NT2/D1 (cell line): ENCODE measurements around the gene AFAP1L1.

Experiments used
- SUZ12 ChIP-seq: IDR thresholded peaks from 2 replicates; pipeline ENCODE4 v1.6.1; 2011; ENCODE audit not compliant: insufficient read length, insufficient read depth; ENCODE audit errors: extremely low read depth
- YY1 ChIP-seq: IDR thresholded peaks from 2 replicates; pipeline ENCODE4 v1.6.1; 2011; ENCODE audit not compliant: insufficient read length, insufficient read depth
- ZNF274 ChIP-seq: IDR thresholded peaks from 2 replicates; pipeline ENCODE4 v1.6.1; 2011; ENCODE audit warnings: mild to moderate bottlenecking, low read depth, low read length

DNA sequence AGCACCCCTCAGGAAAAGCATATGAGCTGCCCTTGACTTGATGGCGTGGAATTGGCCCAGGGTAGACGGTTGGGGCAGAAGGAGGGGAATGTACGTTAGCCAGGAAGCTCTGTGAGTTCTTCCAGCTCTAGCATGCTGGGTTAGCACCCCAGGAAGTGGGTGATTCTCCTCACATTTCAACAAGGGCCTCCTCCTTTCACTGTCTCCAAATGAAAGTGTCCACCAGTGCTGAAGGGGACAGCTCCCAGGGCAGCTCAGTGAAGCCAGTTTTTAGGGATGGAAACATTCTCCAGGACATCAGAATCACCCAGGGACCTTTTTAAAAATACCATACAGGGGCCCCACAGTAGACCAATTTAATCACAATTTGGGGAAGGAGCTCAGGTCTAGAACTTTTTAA, 17.2 kb upstream of the AFAP1L1 start:
- TF ChIP-seq ZNF274 = no peak
- TF ChIP-seq YY1 = no peak
- no peak for TF ChIP-seq SUZ12
